OCI-LY1 (cell line): ENCODE data around the gene CDC42BPB.

Experiments
- EZH2 ChIP-seq: fragments of 200-600 bp; sonication (generic), shearing (Covaris generic); IDR thresholded peaks from 2 replicates; pipeline ENCODE4 v1.8.0; 2017; ENCODE audit warnings: borderline replicate concordance, mixed run types, mild to moderate bottlenecking, antibody characterized with exemption, low read length, moderate library complexity, mixed read lengths
- TF ChIP-seq, protein P1 (sequence below): fragments of 200-600 bp; sonication (generic), shearing (Covaris generic); IDR thresholded peaks from 2 replicates; pipeline ENCODE4 v1.5.1; 2017; ENCODE audit warnings: mild to moderate bottlenecking, antibody characterized with exemption, low read length, moderate library complexity, mixed read lengths

DNA sequence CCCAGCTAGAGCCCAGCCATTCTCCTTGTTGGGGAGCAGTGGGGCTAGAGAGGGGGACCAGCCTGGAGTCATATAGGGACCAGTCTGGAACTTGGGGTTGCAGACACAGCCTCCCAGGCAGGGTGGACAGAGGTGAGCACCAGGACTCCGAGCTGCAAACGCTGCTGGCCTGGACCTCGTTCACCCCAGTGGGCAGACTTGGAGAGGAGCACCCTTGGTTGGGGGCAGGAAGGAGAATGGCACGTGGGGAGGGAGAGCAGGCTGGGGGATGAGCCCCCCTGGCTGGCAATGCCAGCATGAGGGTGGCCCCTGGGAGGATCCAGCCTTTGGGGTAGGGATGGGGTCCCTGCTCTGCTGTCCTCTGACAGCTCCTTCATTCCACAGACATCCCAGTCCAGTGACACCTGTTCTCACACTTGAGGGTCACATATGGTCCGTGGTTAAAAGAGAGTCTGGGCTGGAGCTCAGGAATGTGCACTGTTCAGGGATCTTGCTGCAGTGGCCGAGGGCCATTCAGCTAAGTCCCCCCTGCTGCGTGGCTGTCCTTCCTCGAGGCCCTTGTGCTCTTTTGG, 29.5 kb upstream of the CDC42BPB start:
- TF ChIP-seq, protein P1, sequence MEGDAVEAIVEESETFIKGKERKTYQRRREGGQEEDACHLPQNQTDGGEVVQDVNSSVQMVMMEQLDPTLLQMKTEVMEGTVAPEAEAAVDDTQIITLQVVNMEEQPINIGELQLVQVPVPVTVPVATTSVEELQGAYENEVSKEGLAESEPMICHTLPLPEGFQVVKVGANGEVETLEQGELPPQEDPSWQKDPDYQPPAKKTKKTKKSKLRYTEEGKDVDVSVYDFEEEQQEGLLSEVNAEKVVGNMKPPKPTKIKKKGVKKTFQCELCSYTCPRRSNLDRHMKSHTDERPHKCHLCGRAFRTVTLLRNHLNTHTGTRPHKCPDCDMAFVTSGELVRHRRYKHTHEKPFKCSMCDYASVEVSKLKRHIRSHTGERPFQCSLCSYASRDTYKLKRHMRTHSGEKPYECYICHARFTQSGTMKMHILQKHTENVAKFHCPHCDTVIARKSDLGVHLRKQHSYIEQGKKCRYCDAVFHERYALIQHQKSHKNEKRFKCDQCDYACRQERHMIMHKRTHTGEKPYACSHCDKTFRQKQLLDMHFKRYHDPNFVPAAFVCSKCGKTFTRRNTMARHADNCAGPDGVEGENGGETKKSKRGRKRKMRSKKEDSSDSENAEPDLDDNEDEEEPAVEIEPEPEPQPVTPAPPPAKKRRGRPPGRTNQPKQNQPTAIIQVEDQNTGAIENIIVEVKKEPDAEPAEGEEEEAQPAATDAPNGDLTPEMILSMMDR: no peak
- TF ChIP-seq EZH2: no peak
